ENCODE data around the gene PTPN4. TPM values are rescaled to one million over a fixed set of nuclear protein-coding genes. Genes with fewer than 3 reads are reported as not detected.

PTPN4 gene
- total and polyA plus RNA-seq, 2 of the 13 experiments (the other 11 are each of a cell fraction or from before 2014, with no cell fraction given) = 20.3 to 34.6 TPM

GRCh38 chr2:119753041-119753929, 6.4 kb upstream of the PTPN4 start (continued):
- no peak for TF ChIP-seq PHB2 (IDR thresholded peaks at IDR 0.05; ENCODE audit: partially characterized antibody)
- no peak for TF ChIP-seq ZNF143 (CRISPR knock-in tag; IDR thresholded peaks at IDR 0.05)
- TF ChIP-seq MZF1 (CRISPR knock-in tag; IDR thresholded peaks at IDR 0.05; ENCODE audit: borderline replicate concordance) = no peak
- TF ChIP-seq, protein P1, sequence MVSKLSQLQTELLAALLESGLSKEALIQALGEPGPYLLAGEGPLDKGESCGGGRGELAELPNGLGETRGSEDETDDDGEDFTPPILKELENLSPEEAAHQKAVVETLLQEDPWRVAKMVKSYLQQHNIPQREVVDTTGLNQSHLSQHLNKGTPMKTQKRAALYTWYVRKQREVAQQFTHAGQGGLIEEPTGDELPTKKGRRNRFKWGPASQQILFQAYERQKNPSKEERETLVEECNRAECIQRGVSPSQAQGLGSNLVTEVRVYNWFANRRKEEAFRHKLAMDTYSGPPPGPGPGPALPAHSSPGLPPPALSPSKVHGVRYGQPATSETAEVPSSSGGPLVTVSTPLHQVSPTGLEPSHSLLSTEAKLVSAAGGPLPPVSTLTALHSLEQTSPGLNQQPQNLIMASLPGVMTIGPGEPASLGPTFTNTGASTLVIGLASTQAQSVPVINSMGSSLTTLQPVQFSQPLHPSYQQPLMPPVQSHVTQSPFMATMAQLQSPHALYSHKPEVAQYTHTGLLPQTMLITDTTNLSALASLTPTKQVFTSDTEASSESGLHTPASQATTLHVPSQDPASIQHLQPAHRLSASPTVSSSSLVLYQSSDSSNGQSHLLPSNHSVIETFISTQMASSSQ (IDR thresholded peaks at IDR 0.05; ENCODE audit: low read depth) = no peak
- TF ChIP-seq, protein P1 (CRISPR knock-in tag; IDR thresholded peaks at IDR 0.05; ENCODE audit: borderline replicate concordance) = no peak
- no peak for TF ChIP-seq SOX5 (CRISPR knock-in tag; IDR thresholded peaks at IDR 0.05; ENCODE audit: borderline replicate concordance)
- TF ChIP-seq NCOA2 (CRISPR knock-in tag; IDR thresholded peaks at IDR 0.05) = no peak
- TF ChIP-seq DDIT3 (CRISPR knock-in tag; IDR thresholded peaks at IDR 0.05) = no peak
- no peak for TF ChIP-seq ZNF441 (CRISPR knock-in tag; IDR thresholded peaks at IDR 0.05; ENCODE audit: borderline replicate concordance)
- TF ChIP-seq ZNF672 (CRISPR knock-in tag; IDR thresholded peaks at IDR 0.05) = no peak
- no peak for TF ChIP-seq PAF1 (CRISPR knock-in tag; IDR thresholded peaks at IDR 0.05)
- TF ChIP-seq, protein P2, sequence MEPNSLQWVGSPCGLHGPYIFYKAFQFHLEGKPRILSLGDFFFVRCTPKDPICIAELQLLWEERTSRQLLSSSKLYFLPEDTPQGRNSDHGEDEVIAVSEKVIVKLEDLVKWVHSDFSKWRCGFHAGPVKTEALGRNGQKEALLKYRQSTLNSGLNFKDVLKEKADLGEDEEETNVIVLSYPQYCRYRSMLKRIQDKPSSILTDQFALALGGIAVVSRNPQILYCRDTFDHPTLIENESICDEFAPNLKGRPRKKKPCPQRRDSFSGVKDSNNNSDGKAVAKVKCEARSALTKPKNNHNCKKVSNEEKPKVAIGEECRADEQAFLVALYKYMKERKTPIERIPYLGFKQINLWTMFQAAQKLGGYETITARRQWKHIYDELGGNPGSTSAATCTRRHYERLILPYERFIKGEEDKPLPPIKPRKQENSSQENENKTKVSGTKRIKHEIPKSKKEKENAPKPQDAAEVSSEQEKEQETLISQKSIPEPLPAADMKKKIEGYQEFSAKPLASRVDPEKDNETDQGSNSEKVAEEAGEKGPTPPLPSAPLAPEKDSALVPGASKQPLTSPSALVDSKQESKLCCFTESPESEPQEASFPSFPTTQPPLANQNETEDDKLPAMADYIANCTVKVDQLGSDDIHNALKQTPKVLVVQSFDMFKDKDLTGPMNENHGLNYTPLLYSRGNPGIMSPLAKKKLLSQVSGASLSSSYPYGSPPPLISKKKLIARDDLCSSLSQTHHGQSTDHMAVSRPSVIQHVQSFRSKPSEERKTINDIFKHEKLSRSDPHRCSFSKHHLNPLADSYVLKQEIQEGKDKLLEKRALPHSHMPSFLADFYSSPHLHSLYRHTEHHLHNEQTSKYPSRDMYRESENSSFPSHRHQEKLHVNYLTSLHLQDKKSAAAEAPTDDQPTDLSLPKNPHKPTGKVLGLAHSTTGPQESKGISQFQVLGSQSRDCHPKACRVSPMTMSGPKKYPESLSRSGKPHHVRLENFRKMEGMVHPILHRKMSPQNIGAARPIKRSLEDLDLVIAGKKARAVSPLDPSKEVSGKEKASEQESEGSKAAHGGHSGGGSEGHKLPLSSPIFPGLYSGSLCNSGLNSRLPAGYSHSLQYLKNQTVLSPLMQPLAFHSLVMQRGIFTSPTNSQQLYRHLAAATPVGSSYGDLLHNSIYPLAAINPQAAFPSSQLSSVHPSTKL (CRISPR knock-in tag; IDR thresholded peaks at IDR 0.05) = peak; percentile 51
- no peak for TF ChIP-seq ZNF644 (CRISPR knock-in tag; IDR thresholded peaks at IDR 0.05; ENCODE audit: low read depth)
- TF ChIP-seq, protein P3, sequence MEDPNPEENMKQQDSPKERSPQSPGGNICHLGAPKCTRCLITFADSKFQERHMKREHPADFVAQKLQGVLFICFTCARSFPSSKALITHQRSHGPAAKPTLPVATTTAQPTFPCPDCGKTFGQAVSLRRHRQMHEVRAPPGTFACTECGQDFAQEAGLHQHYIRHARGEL (CRISPR knock-in tag; IDR thresholded peaks at IDR 0.05) = no peak
- no peak for TF ChIP-seq ZNF263 (CRISPR knock-in tag; IDR thresholded peaks at IDR 0.05)
- TF ChIP-seq HNRNPUL1 (IDR thresholded peaks at IDR 0.05; ENCODE audit: low read depth, low read length) = no peak
- no peak for TF ChIP-seq ZSCAN25 (CRISPR knock-in tag; IDR thresholded peaks at IDR 0.05)
- no peak for TF ChIP-seq TFDP1 (CRISPR knock-in tag; IDR thresholded peaks at IDR 0.05; ENCODE audit: borderline replicate concordance)
- TF ChIP-seq NR3C1 (CRISPR knock-in tag; IDR thresholded peaks at IDR 0.05) = no peak
- TF ChIP-seq SIN3A (IDR thresholded peaks at IDR 0.05; ENCODE audit: borderline replicate concordance, low read depth, low read length) = no peak
- TF ChIP-seq MTF2 (CRISPR knock-in tag; IDR thresholded peaks at IDR 0.05; ENCODE audit: borderline replicate concordance) = no peak

Data from HepG2 (cell line).